H9 (cell line): Measurements from ENCODE around the gene OR51B6. TPM values are rescaled to one million over a fixed set of nuclear protein-coding genes. Genes with fewer than 3 reads are reported as not detected.

Experiments used
- DNase-seq: peaks from one replicate; pipeline ENCODE4 v3.0.0-alpha.2; 2017
- H2AFZ ChIP-seq: one replicate; pipeline ENCODE4 v1.6.1; 2013; ENCODE audit warnings: mild to moderate bottlenecking, low read length, control low read depth, moderate library complexity
- H2AK5ac ChIP-seq: 2 replicates; pipeline ENCODE4 v1.6.1; 2013; ENCODE audit warnings: low read length, control low read depth, mixed read lengths; ENCODE audit not compliant: insufficient read length
- H2BK120ac ChIP-seq: one replicate; pipeline ENCODE4 v1.6.1; 2013; ENCODE audit warnings: low read depth, mild to moderate bottlenecking, low read length, control low read depth, inconsistent platforms; ENCODE audit not compliant: poor library complexity, severe bottlenecking
- H2BK12ac ChIP-seq: 2 replicates; pipeline ENCODE4 v1.6.1; 2013; ENCODE audit warnings: low read length, control low read depth, mixed read lengths, low read depth; ENCODE audit not compliant: insufficient read length
- H2BK15ac ChIP-seq: 2 replicates; pipeline ENCODE4 v1.6.1; 2013; ENCODE audit warnings: low read depth, low read length, control low read depth
- H2BK20ac ChIP-seq: one replicate; pipeline ENCODE4 v1.6.1; 2013; ENCODE audit warnings: low read depth, mild to moderate bottlenecking, low read length, control low read depth, inconsistent platforms; ENCODE audit not compliant: poor library complexity, severe bottlenecking
- H2BK5ac ChIP-seq: 2 replicates; pipeline ENCODE4 v1.6.1; 2013; ENCODE audit warnings: low read length, control low read depth, mixed read lengths; ENCODE audit not compliant: insufficient read length
- H3K14ac ChIP-seq: 2 replicates; pipeline ENCODE4 v1.6.1; 2013; ENCODE audit warnings: low read length, control low read depth; ENCODE audit not compliant: insufficient read depth
- H3K18ac ChIP-seq: 2 replicates; pipeline ENCODE4 v1.6.1; 2013; ENCODE audit warnings: low read depth, mild to moderate bottlenecking, mixed read lengths, low read length, control low read depth; ENCODE audit not compliant: insufficient read length
- H3K23ac ChIP-seq: 2 replicates; pipeline ENCODE4 v1.6.1; 2013; ENCODE audit warnings: low read length, control low read depth, mixed read lengths, low read depth; ENCODE audit not compliant: insufficient read length
- H3K23me2 ChIP-seq: 2 replicates; pipeline ENCODE4 v1.6.1; 2013; ENCODE audit warnings: low read depth, mild to moderate bottlenecking, mixed read lengths, low read length, control low read depth; ENCODE audit not compliant: insufficient read length, poor library complexity, severe bottlenecking
- H3K27ac ChIP-seq: 2 replicates; pipeline ENCODE4 v1.5.1; 2013; ENCODE audit warnings: low read length, control low read depth, mixed read lengths, low read depth; ENCODE audit not compliant: insufficient read length
- H3K27me3 ChIP-seq: 2 replicates; pipeline ENCODE4 v1.6.1; 2013; ENCODE audit warnings: low read length, control low read depth, inconsistent platforms; ENCODE audit not compliant: insufficient read depth
- H3K4ac ChIP-seq: 2 replicates; pipeline ENCODE4 v1.6.1; 2013; ENCODE audit warnings: low read depth, mild to moderate bottlenecking, control low read depth, inconsistent platforms, low read length, moderate library complexity
- H3K4me1 ChIP-seq: 2 replicates; pipeline ENCODE4 v1.6.1; 2013; ENCODE audit warnings: low read length, control low read depth, inconsistent platforms; ENCODE audit not compliant: insufficient read depth
- H3K4me2 ChIP-seq: 2 replicates; pipeline ENCODE4 v1.6.1; 2013; ENCODE audit warnings: low read length, control low read depth, mixed read lengths; ENCODE audit not compliant: insufficient read length, insufficient read depth
- H3K56ac ChIP-seq: 2 replicates; pipeline ENCODE4 v1.6.1; 2013; ENCODE audit warnings: low read depth, mild to moderate bottlenecking, mixed read lengths, low read length, control low read depth; ENCODE audit not compliant: insufficient read length
- H3K79me1 ChIP-seq: 2 replicates; pipeline ENCODE4 v1.6.1; 2013; ENCODE audit warnings: low read depth, mild to moderate bottlenecking, moderate library complexity, low read length, control low read depth, inconsistent platforms; ENCODE audit not compliant: insufficient read depth, poor library complexity, severe bottlenecking
- H3K79me2 ChIP-seq: 2 replicates; pipeline ENCODE4 v1.6.1; 2013; ENCODE audit warnings: low read length, control low read depth, inconsistent platforms; ENCODE audit not compliant: insufficient read depth
- H3K9ac ChIP-seq: 2 replicates; pipeline ENCODE4 v1.6.1; 2013; ENCODE audit warnings: low read length, control low read depth, mixed read lengths; ENCODE audit not compliant: insufficient read length; ENCODE audit errors: extremely low read depth
- H3K9me3 ChIP-seq: one replicate; pipeline ENCODE4 v1.6.1; 2013; ENCODE audit warnings: low read depth, low read length, inconsistent platforms; ENCODE audit not compliant: control insufficient read depth
- H3T11ph ChIP-seq: one replicate; pipeline ENCODE4 v1.6.1; 2013; ENCODE audit warnings: mild to moderate bottlenecking, low read length, control low read depth, inconsistent platforms
- H4K20me1 ChIP-seq: one replicate; pipeline ENCODE4 v1.6.1; 2013; ENCODE audit not compliant: control insufficient read depth, insufficient read length, insufficient read depth
- H4K5ac ChIP-seq: 2 replicates; pipeline ENCODE4 v1.6.1; 2013; ENCODE audit warnings: low read depth, mild to moderate bottlenecking, mixed read lengths, low read length, control low read depth; ENCODE audit not compliant: insufficient read length
- H4K8ac ChIP-seq: replicated peaks from 2 replicates; pipeline ENCODE4 v1.6.1; 2013; ENCODE audit warnings: low read length, control low read depth, mixed read lengths, low read depth; ENCODE audit not compliant: insufficient read length
- H4K91ac ChIP-seq: 2 replicates; pipeline ENCODE4 v1.6.1; 2013; ENCODE audit warnings: low read depth, mild to moderate bottlenecking, moderate library complexity, mixed read lengths, low read length, control low read depth; ENCODE audit not compliant: insufficient read length
- H3K27ac Mint-ChIP-seq, 3 experiments: 2 replicates in 2 of 3; 3 replicates in 1 of 3; pipeline ENCODE4 v1.8.0; 2020 to 2021; ENCODE audit warnings: mixed read lengths in 3 of 3, mild to moderate bottlenecking in 1 of 3, moderate library complexity in 1 of 3
- H3K27me3 Mint-ChIP-seq: 2 replicates; pipeline ENCODE4 v1.8.0; 2021; ENCODE audit warnings: low read depth, mild to moderate bottlenecking, moderate library complexity, mixed read lengths
- H3K36me3 Mint-ChIP-seq, 3 experiments: 2 replicates in 2 of 3; 3 replicates in 1 of 3; pipeline ENCODE4 v1.8.0; 2020 to 2021; ENCODE audit warnings: low read depth in 3 of 3, mixed read lengths in 3 of 3; ENCODE audit not compliant: insufficient read depth in 1 of 3
- H3K4me1 Mint-ChIP-seq, 2 experiments: 2 replicates each; pipeline ENCODE4 v1.8.0; 2020; ENCODE audit warnings: mixed read lengths in 2 of 2
- H3K4me3 Mint-ChIP-seq, 2 experiments: 2 replicates in 1 of 2; 3 replicates in 1 of 2; pipeline ENCODE4 v1.8.0; 2020 to 2021; ENCODE audit warnings: mild to moderate bottlenecking in 2 of 2, mixed read lengths in 2 of 2, moderate library complexity in 1 of 2
- H3K9me3 Mint-ChIP-seq, 2 experiments: 2 replicates in 1 of 2; 3 replicates in 1 of 2; pipeline ENCODE4 v1.8.0; 2020; ENCODE audit warnings: mild to moderate bottlenecking in 2 of 2, mixed read lengths in 2 of 2, moderate library complexity in 1 of 2
- WGBS: extraction: QIAGEN DNeasy Blood & Tissue Kit; methylation state at CpG from one replicate; pipeline ENCODE4 v1.1.7; 2013; ENCODE audit warnings: missing lambda C conversion rate, low lambda C conversion rate, mixed read lengths; ENCODE audit not compliant: insufficient read length; ENCODE audit errors: extremely low coverage; 5-methylcytosine and 5-hydroxymethylcytosine counted together
- total RNA-seq: library from RNA; stranded (reverse); gene quantifications from 2 replicates; pipeline ENCODE4 v1.2.1, GENCODE V29; 2021
- TF ChIP-seq, protein P1 (sequence below): fragments of 200-600 bp; sonication (generic); conservative IDR thresholded peaks from 3 replicates; pipeline ENCODE4 v1.8.0; 2021; ENCODE audit warnings: antibody characterized with exemption, mild to moderate bottlenecking

OR51B6 gene
- total RNA-seq, 1 experiment from 2014 or later = not detected

- Mint-ChIP-seq H3K27ac (no peak overlapping the region), H3K9me3 (no peaks in the 10 kb centered on the region), H3K36me3 (no peaks in the 10 kb centered on the region; a peak in 1 of 7 replicates), H3K4me1 (peaks cover 5 to 12% of the 10 kb centered on the region in 2 experiments), H3K27me3 (no peaks in the 10 kb centered on the region), H3K4me3 (no peak overlapping the region)
- Histone ChIP-seq H3K9ac (no peak overlapping the region), H4K5ac (no peak overlapping the region), H3K9me3 (no peaks in the 10 kb centered on the region), H3K56ac (no peak overlapping the region), H3K23me2 (no peaks in the 10 kb centered on the region), H4K91ac (no peak overlapping the region), H3K79me2 (no peaks in the 10 kb centered on the region), H2BK12ac (no peak overlapping the region), H3K79me1 (no peaks in the 10 kb centered on the region), H3K4me1 (no peaks in the 10 kb centered on the region; the same call in 1 of the 2 replicates), H3T11ph (no peak overlapping the region), H2BK120ac (no peak overlapping the region), H2BK15ac (no peak overlapping the region), H2BK5ac (no peak overlapping the region), H4K8ac (no peak overlapping the region), H2AK5ac (no peak overlapping the region), H3K4me2 (no peak overlapping the region), H3K14ac (no peak overlapping the region), H4K20me1 (no peaks in the 10 kb centered on the region), H3K27me3 (no peaks in the 10 kb centered on the region), H2AFZ (no peak overlapping the region), H3K18ac (no peak overlapping the region), H3K27ac (no peak overlapping the region), H2BK20ac (no peak overlapping the region), H3K23ac (no peak overlapping the region), H3K4ac (no peak overlapping the region)
- TF ChIP-seq, protein P1, sequence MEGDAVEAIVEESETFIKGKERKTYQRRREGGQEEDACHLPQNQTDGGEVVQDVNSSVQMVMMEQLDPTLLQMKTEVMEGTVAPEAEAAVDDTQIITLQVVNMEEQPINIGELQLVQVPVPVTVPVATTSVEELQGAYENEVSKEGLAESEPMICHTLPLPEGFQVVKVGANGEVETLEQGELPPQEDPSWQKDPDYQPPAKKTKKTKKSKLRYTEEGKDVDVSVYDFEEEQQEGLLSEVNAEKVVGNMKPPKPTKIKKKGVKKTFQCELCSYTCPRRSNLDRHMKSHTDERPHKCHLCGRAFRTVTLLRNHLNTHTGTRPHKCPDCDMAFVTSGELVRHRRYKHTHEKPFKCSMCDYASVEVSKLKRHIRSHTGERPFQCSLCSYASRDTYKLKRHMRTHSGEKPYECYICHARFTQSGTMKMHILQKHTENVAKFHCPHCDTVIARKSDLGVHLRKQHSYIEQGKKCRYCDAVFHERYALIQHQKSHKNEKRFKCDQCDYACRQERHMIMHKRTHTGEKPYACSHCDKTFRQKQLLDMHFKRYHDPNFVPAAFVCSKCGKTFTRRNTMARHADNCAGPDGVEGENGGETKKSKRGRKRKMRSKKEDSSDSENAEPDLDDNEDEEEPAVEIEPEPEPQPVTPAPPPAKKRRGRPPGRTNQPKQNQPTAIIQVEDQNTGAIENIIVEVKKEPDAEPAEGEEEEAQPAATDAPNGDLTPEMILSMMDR = no peak
- WGBS = no CpG with 5 or more reads among the region's 1 CpG
- no peak for DNase-seq
These were observed 15.5 kb downstream of the OR51B6 start for GRCh38 chr11:5366856-5367255.
